Measurements from ENCODE around the gene OR8U1.

The OR8U1 gene

DNA sequence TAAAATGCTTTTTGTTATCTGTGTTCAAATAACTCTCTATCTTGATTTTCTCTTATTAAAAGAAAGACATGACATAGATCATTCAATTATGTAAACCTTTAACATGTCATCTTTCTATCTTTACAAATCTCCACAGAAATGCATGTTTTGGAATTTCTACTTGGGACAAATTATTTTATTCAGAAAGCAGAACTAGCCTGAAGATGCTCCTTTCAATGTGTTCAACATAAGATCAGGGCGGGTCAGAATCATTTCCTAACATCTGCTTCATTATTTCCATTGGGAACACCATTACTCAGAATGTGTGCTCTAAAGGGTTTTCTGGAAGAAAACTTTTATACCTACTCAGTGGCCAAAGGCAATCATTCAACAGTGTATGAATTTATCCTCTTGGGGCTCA, 37.0 kb downstream of the OR8U1 start, which contains the start of gene OR5AL1:
TSS of gene OR5AL1 (plus strand) at position 301 of the 400 bp plus-strand sequence.
- Histone ChIP-seq H3K27me3 (ENCODE audit: insufficient read depth, low read length) (no peaks in the 10 kb centered on the region), H3K9me3 (ENCODE audit: insufficient read depth, low read depth, low read length) (peaks cover 3% of the 10 kb centered on the region; the same call in 1 of the 2 replicates), H3K36me3 (ENCODE audit: insufficient read depth, low read depth, low read length) (no peaks in the 10 kb centered on the region), H3K4me1 (ENCODE audit: insufficient read depth, low read length) (no peaks in the 10 kb centered on the region), H3K4me3 (ENCODE audit: low read length) (no peak within 1 kb of the TSS), H3K27ac (ENCODE audit: low read length) (no peak within 1 kb of the TSS), H3K9ac (ENCODE audit: low read depth, low read length) (no peak within 1 kb of the TSS)
